ENCODE data around the gene SLAMF6.
"Not testable (repeated sequence)": the region's sequence is repeated elsewhere in the genome, so short reads cannot be mapped to it uniquely, and the experiment has no call there.

SLAMF6 gene

GRCh38 chr1:160541622-160542302 lies 18.7 kb upstream of the SLAMF6 start:
- DNase-seq: no peak

DNA sequence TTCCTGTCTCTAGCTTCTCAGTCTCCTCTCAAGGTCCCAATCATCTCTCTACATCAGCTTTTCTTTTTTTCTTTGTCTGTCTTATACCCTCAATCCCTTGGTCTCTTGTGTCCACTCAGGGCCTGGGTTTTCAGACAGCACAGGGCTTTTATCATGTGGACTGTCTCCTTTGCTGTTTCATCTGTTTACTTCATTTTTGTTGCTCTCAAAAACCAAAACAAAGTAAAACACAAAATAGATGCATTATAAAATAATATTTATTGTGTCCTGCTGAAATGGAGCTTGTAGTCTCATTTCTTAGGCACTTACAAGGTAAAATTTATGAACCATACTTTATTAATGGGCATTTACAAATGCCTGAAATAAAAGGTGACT lies 17.8 kb upstream of the SLAMF6 start:
- no peak for DNase-seq

DNA sequence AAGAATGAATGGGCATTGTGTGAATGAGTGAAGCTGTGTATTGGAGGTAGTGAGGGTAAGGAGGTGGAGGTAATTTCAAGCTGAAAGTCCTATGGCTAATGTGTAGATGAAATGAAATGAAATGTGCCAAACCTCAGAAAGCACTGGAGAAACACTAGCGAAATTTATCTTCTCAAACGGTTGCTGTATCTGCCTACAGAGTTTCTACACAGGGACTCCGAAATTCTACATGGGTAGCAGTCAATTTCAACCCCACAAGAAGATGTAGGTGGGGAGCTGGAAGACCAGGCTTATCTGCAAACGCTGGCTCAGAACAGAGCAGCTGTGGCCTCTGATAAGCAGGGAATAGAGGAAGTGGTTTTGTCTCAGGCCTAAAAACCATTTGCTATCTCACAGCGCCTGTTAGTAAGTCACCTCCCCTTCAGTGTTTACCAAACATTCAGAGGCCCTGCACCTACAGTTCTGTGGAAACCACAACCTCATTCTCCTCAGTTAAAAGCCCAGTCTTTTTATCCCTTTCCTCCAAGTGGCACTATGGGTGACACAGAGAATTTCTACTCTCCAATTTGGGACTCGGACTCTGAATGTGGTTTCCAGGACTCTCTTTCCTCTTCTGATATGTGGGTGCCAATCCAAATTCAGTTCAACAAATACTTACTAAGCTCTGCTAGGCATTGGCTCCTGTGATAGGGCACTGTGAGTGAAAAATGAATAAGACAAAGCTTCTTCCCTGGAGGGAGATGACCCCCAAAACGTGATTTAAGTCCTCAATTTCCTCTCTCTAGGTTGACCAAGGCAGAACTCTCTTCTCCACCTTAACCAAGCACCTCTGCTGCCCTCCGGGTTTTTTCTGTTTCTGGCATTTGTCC lies 17.2 kb upstream of the SLAMF6 start:
- DNase-seq: no peak

- DNase-seq: no peak
Measured at GRCh38 chr1:160539684-160539989, 16.6 kb upstream of the SLAMF6 start.

DNA sequence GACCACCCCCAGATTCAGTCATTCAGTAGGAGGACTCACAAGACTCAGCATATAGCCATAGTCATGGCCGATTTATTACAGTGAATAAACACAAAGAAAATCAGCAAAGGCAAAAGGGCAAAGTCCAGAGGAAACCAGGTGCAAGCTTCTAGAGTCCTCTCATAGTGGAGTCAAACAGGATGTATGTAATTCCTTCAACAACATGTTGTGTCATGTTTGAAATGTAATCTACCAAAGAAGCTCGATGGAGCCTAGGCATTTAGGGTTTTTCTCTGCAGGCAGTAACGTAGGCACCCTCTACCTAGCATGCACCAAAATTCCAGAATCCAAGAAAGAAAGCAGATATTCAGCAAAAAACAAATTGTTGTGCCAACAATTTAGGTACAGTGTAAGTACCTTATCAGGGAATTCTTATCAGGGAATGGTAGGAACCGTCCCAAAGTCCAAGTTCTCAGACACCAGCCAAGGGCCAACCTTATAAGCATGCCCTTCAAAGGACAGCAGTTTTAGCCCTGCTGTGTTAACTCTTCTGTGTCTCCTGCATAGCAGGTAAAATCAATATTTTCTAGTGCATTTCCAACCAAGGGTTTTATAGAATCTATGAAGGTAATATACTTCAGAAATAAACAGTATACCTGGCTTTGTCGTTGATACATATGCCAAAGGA lies 16.1 kb upstream of the SLAMF6 start:
- DNase-seq: no peak

DNA sequence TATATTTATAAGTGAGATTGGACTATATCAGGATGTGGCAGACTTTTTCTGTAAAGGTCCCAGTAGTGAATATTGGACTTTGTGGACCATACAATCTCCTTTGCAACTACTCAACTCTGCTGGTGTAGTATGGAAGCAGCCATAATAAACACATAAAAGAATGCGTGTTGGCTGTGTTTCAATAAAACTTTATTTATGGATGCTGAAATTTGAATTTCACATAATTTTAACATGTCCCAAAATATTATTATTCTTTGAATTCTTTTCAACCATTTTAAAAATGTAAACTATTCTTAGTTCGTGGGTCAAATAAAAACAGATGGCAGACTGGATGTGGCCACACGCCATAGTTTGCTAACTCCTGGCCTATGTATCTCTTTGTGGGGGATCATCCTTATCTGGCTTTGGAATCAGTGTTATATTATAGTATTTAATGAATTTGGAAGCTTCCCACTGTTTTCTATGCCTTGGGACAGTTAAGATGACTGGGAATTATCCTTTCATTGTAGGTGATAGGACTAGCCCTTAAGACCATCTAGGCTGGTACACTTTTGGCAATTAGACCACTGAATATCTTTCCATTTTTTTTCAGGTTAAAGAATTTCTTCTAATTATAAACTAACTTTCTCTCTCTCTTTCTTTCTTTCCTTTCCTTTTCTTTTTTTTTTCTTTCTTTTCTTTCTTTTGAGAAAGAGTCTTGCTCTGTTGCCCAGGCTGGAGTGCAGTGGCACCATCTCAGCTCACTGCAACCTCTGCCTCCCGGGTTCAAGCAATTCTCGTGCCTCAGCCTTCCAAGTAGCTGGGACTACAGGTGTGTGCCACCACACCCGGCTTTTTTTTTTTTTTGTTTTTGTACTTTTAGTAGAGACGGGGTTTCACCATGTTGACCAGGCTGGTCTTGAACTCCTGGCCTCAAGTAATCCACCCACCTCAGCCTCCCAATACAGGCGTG lies 14.9 kb upstream of the SLAMF6 start:
- DNase-seq: no peak

GRCh38 chr1:160534823-160535605 lies 12.0 kb upstream of the SLAMF6 start:
- DNase-seq: no peak

DNA sequence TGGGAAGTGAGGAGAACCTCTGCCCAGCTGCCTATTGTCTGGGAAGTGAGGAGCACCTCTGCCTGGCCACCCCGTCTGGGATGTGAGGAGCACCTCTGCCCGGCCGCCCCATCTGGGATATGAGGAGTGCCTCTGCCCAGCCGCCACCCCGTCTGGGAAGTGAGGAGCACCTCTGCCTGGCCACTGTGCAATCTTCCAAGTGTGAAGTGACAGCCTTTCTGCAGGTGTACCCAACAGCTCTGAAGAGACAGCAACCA lies 9.4 kb upstream of the SLAMF6 start:
- DNase-seq: not testable (repeated sequence)

GRCh38 chr1:160531809-160532556 lies 8.9 kb upstream of the SLAMF6 start:
- not testable (repeated sequence) for DNase-seq

- DNase-seq: not testable (repeated sequence)
Measured at GRCh38 chr1:160529401-160529952, 6.4 kb upstream of the SLAMF6 start.

DNA sequence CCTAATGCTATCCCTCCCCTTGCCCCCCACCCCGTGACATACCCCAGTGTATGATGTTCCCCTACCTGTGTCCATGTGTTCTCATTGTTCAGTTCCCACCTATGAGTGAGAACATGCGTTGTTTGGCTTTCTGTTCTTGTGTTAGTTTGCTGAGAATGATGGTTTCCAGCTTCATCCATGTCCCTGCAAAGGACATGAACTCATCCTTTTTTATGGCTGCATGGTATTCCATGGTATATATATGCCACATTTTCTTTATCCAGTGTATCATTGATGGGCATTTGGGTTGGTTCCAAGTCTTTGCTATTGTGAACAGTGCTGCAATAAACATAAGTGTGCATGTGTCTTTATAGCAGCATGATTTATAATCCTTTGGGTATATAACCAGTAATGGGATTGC lies 734 bp upstream of the SLAMF6 start:
- DNase-seq: not testable (repeated sequence)

DNA sequence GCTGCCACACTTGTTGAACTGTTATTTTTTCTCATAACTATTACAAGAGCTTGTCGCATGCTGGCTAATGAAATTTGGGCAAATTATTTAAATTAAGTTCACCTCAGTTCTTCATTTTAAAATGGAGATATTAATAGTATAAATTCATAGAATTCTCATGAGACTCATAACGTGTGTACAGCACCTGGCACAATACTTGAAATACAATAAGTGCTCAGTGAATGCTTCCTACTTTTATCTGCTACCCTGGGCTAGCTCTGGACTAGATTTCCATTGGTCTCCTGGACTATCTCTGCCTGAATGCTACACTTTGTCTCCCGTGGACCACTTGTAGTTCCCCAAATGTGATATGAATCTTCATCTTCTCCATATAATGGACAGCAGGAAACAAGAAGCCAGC lies 919 bp downstream of the SLAMF6 start:
- no peak for DNase-seq

GRCh38 chr1:160521554-160521953 lies 1.5 kb downstream of the SLAMF6 start:
- no peak for DNase-seq

DNA sequence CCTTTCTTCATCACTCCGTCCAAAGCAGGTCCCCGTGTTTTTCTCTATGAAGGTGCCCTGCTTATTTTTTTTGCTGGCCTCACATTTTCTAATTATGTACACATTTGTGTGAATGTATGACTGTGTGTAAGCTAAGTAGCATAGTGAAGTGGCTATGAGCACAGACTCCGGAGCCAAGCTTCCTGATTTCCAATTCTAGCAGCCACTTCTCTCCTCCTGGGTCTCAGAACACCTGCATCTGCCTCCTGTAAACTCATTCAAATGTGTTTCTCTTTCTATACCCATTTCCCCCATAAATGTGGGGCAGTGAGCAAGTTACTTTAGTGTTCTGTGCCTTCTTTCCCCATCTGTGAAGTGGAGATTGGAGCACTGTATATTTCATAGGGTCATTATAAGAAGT lies 2.1 kb downstream of the SLAMF6 start:
- DNase-seq: no peak

- no peak for DNase-seq
Measured at GRCh38 chr1:160520582-160520981, 2.5 kb downstream of the SLAMF6 start.

DNA sequence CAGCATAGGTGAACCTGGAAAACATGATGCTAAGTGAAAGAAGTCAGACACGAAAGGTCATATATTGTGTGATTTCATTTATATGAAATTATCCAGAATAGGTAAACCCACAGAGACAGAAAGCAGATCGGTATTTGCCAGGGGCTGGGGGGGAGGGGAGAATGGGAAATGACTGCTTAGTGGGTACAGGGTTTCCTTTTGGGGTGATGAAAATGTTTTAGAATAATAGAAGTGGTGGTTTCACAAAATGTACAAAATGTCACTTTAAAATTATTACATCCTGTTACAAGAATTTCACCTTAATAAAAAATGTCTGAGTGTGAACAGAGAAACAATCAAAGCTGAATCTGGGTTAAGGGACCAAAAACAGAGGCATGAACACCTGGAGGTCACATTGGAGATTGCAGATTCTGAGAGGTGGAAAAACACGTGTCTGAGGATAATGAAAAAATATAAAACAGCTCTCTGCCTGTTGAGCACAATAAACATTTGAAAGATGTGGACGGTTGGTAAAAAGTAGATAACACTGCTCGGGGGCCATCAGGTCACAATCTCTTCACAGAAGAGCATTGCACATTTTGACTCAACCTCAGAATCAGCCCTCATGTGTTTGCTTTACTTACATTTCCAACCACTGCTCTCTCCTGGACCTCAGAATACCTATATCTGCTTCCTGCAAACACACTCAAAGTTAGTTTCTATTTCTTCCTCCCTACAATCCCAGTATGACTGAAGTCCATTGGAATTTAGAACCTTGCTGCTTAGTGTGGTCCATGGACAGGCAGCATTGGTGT lies 3.2 kb downstream of the SLAMF6 start:
- DNase-seq: no peak

DNA sequence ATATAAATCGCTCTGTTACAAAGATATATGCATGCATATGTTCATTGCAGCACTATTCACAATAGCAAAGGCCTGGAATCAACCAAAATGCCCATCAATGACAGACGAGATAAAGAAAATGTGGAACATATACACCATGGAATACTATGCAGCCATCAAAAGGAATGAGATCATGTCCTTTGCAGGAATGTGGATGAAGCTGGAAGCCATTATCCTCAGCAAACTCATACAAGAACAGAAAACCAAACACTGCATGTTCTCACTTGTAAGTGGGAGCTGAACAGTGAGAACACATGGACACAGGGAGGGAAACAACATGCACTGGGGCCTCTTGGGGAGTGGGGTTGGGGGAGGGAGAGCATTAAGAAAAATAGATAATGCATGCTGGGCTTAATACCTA lies 5.5 kb downstream of the SLAMF6 start:
- DNase-seq: not testable (repeated sequence)

DNA sequence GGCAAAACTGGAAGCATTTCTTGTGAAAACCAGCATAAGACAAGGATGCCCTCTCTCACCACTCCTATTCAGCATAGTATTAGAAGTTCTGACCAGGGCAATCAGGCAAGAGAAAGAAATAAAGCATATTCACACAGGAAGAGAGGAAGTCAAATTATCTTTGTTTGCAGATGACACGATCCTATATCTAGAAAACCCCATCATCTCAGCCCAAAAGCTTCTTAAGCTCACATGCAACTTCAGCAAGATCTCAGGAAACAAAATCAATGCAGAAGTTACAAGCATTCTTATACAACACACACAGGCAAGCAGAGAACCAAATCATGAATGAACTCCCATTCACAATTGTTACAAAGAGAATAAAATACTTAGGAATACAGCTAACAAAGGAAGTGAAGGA lies 7.1 kb downstream of the SLAMF6 start:
- DNase-seq: not testable (repeated sequence)

GRCh38 chr1:160504651-160505050 lies 18.4 kb downstream of the SLAMF6 start:
- no peak for DNase-seq

DNA sequence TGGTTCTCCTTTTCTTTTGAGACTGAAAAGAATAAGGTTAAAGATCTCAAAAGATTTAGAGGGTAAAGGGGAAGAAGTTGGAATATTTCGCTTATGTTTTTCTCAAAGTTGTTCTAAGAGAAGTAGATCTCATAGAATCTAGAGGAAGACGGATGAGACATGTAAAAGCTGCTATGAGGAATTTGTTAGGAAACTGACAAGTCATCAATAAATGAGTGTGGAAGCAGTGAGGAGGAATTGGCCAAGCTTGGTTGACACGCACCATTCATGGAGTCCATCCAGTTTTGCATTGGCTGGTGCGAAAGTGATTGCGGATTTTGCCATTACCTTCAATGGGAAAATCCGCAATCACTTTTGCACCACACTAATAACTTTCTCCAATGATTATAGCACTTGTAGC lies 20.0 kb downstream of the SLAMF6 start:
- DNase-seq: no peak
